H1 (cell line): ENCODE results near the gene FOXO1. TPM values are rescaled to one million over a fixed set of nuclear protein-coding genes. Genes with fewer than 3 reads are reported as not detected.

Experiments used
- BRCA1 ChIP-seq: IDR thresholded peaks from 2 replicates; pipeline ENCODE4 v1.6.1; 2012; ENCODE audit warnings: low read depth, low read length, improper control_type of control experiment
- KDM1A ChIP-seq: fragments of 200-600, 300-600 bp; sonication (generic); IDR thresholded peaks from 2 replicates; pipeline ENCODE4 v1.7.1; 2016; ENCODE audit warnings: mild to moderate bottlenecking, low read length, borderline replicate concordance
- RAD21 ChIP-seq, 2 experiments: IDR thresholded peaks in 1 of 2; conservative IDR thresholded peaks in 1 of 2; 2 replicates each; pipeline ENCODE4 v1.6.1; 2011; ENCODE audit warnings: low read depth in 2 of 2, low read length in 2 of 2, improper control_type of control experiment in 1 of 2, inconsistent platforms in 1 of 2, mild to moderate bottlenecking in 1 of 2, moderate library complexity in 1 of 2
- SP1 ChIP-seq: IDR thresholded peaks from 2 replicates; pipeline ENCODE4 v1.6.1; 2011; ENCODE audit warnings: low read depth, low read length
- polyA plus RNA-seq, 7 experiments: library from polyadenylated mRNA; depleted of rRNA in 3 of 7; stranded (reverse) in 5 of 7; unstranded in 2 of 7; fragments of >200 nt in 5 of 7; fragments of 200-250 nt in 2 of 7; gene quantifications; 1 replicate in 5 of 7; 2 replicates in 1 of 7; 4 replicates in 1 of 7; pipeline versions ENCODE4 v1.2.1 to v1.2.3, GENCODE V29; 2011 to 2013; ENCODE audit warnings: missing spikeins in 2 of 7, mixed read lengths in 2 of 7
- total RNA-seq: library from RNA; stranded (reverse); fragmentation: NEBNext Ultra II Directional; extraction: Animal tissue kit (Norgen Biotek cat#: 25700); gene quantifications from 2 replicates; pipeline ENCODE4 v1.2.1, GENCODE V29; 2021

FOXO1 gene
- total and polyA plus RNA-seq, 2 of the 8 experiments (the other 6 are each of a cell fraction or from before 2014, with no cell fraction given): 35.3 to 56.9 TPM

DNA sequence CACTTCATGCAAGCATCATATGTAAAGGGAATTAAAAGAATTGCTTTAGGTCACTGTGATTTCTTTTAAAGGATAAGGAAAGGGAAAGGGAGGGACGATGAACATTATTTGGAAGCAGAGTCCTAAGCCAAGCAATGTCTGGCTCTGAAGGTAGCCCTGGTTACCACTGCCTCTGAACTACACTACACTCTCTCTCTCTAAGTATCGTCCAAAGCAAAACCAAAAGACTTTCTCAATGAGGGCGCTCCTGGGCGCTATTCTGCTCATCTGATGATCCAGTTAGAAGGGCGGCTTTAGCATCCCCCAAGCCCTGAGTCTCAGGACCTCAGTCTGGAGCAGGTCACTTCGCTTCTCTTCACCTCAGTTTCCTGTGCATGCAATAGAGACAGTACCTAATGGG lies 26.2 kb downstream of the FOXO1 start (continued):
- TF ChIP-seq RAD21 (IDR thresholded peaks at IDR 0.05 in 1 of 2, conservative IDR thresholded peaks at IDR 0.05 in 1 of 2; ENCODE audit: low read depth in 2 of 2, low read length in 2 of 2) (no peak), SP1 (no peak), BRCA1 (no peak), KDM1A (no peak)
